Hepatocyte (in vitro differentiated cells): ENCODE measurements around the gene HTR6. TPM values are rescaled to one million over a fixed set of nuclear protein-coding genes. Genes with fewer than 3 reads are reported as not detected.
A peak's percentile ranks its signal among the peaks of the same experiment; 100 is the strongest.
"Not testable (repeated sequence)": the region's sequence is repeated elsewhere in the genome, so short reads cannot be mapped to it uniquely, and the experiment has no call there.

ENCODE experiments used
- DNase-seq: peaks from one replicate; pipeline ENCODE4 v3.0.0-alpha.2; 2016; ENCODE audit warnings: low spot score
- H2AFZ ChIP-seq: fragments of 200-600 bp; sonication (generic); 2 replicates; pipeline ENCODE4 v1.6.0; 2016; ENCODE audit warnings: antibody characterized with exemption, mild to moderate bottlenecking
- H3K27ac ChIP-seq: fragments of 200-600 bp; sonication (generic); 2 replicates; pipeline ENCODE4 v1.5.1; 2016; ENCODE audit warnings: mild to moderate bottlenecking
- H3K27me3 ChIP-seq: fragments of 200-600 bp; sonication (generic); 2 replicates; pipeline ENCODE4 v1.6.1; 2016
- H3K36me3 ChIP-seq: fragments of 200-600 bp; sonication (generic); replicated peaks from 2 replicates; pipeline ENCODE4 v1.5.1; 2016; ENCODE audit warnings: low read depth; ENCODE audit not compliant: insufficient read depth
- H3K4me1 ChIP-seq: fragments of 200-600 bp; sonication (generic); 2 replicates; pipeline ENCODE4 v1.5.1; 2016; ENCODE audit warnings: mild to moderate bottlenecking, moderate library complexity; ENCODE audit not compliant: insufficient read depth
- H3K4me2 ChIP-seq: fragments of 200-600 bp; sonication (generic); 2 replicates; pipeline ENCODE4 v1.6.0; 2016
- H3K4me3 ChIP-seq: fragments of 200-600 bp; sonication (generic); 2 replicates; pipeline ENCODE4 v1.5.1; 2016; ENCODE audit warnings: mild to moderate bottlenecking
- H3K79me2 ChIP-seq: fragments of 200-600 bp; sonication (generic); 2 replicates; pipeline ENCODE4 v1.6.0; 2017; ENCODE audit warnings: mild to moderate bottlenecking
- H3K9me2 ChIP-seq: fragments of 200-600 bp; sonication (generic); replicated peaks from 2 replicates; pipeline ENCODE4 v1.6.0; 2017; ENCODE audit warnings: mild to moderate bottlenecking; ENCODE audit not compliant: insufficient read depth
- H3K9me3 ChIP-seq: fragments of 200-600 bp; sonication (generic); 2 replicates; pipeline ENCODE4 v1.5.1; 2016; ENCODE audit warnings: low read depth, mild to moderate bottlenecking
- H4K20me1 ChIP-seq: fragments of 200-600 bp; sonication (generic); 2 replicates; pipeline ENCODE4 v1.6.0; 2016; ENCODE audit warnings: mild to moderate bottlenecking; ENCODE audit not compliant: insufficient read depth, poor library complexity, severe bottlenecking
- EZH2 ChIP-seq: fragments of 200-600 bp; sonication (generic); IDR thresholded peaks from 2 replicates; pipeline ENCODE4 v1.6.1; 2016; ENCODE audit warnings: antibody characterized with exemption, mild to moderate bottlenecking, borderline replicate concordance
- EZH2phosphoT487 ChIP-seq: fragments of 200-600 bp; sonication (generic); IDR thresholded peaks from one replicate; pipeline ENCODE4 v1.6.1; 2018; ENCODE audit warnings: antibody characterized with exemption, mild to moderate bottlenecking, low read depth, moderate library complexity; ENCODE audit not compliant: unreplicated experiment, severe bottlenecking
- WGBS: methylation state at CpG from one replicate; pipeline ENCODE4 v1.1.6; 2016; ENCODE audit warnings: low lambda C conversion rate; ENCODE audit errors: missing lambda C conversion rate; 5-methylcytosine and 5-hydroxymethylcytosine counted together
- polyA plus RNA-seq: library from polyadenylated mRNA; unstranded; fragments of >200 nt; fragmentation: Nextera tagmentation; extraction: Ambion mirVana; gene quantifications from 2 replicates; pipeline ENCODE4 v1.2.1, GENCODE V29; 2016
- total RNA-seq: library from RNA; depleted of rRNA; stranded (reverse); fragments of >200 nt; gene quantifications from 2 replicates; pipeline ENCODE4 v1.2.3, GENCODE V29; 2014
- TF ChIP-seq, protein P1 (sequence below): fragments of 200-600 bp; sonication (generic); IDR thresholded peaks from 2 replicates; pipeline ENCODE4 v1.5.1; 2016; ENCODE audit warnings: antibody characterized with exemption, mild to moderate bottlenecking; ENCODE audit not compliant: poor library complexity

HTR6 gene
- total and polyA plus RNA-seq, 2 experiments from 2014 or later = not detected

DNA sequence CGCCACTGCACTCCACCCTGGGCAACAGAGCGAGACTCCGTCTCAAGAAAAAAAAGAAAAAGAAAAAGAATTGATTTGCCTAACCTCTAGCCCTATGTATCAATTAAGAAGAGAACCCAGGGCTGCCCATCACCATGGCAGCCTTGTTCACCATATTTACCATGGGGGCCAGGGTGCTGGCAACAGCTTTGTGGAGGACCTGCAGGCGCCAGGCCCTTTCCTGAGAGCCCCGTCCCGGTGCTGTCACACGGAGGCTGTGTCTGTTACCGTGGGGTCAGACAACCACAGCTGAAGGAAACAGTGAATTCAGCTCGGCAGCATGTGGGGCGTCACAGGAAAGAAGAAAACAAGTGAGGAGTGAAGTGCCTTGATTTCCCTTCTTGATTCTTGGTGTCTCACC is 27.1 kb upstream of the HTR6 start:
- no peak overlapping the region for H2AFZ ChIP-seq
- TF ChIP-seq, protein P1, sequence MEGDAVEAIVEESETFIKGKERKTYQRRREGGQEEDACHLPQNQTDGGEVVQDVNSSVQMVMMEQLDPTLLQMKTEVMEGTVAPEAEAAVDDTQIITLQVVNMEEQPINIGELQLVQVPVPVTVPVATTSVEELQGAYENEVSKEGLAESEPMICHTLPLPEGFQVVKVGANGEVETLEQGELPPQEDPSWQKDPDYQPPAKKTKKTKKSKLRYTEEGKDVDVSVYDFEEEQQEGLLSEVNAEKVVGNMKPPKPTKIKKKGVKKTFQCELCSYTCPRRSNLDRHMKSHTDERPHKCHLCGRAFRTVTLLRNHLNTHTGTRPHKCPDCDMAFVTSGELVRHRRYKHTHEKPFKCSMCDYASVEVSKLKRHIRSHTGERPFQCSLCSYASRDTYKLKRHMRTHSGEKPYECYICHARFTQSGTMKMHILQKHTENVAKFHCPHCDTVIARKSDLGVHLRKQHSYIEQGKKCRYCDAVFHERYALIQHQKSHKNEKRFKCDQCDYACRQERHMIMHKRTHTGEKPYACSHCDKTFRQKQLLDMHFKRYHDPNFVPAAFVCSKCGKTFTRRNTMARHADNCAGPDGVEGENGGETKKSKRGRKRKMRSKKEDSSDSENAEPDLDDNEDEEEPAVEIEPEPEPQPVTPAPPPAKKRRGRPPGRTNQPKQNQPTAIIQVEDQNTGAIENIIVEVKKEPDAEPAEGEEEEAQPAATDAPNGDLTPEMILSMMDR = no peak
- TF ChIP-seq EZH2 (no peak), EZH2phosphoT487 (no peak)
- 94% methylated on average over 10 of the region's 10 CpGs for WGBS
- DNase-seq = no peak
- H3K9me2 ChIP-seq = no peaks in the 10 kb centered on the region
- H3K27me3 ChIP-seq = peaks cover 7% of the 10 kb centered on the region
- H3K4me3 ChIP-seq = no peak overlapping the region
- no peak overlapping the region for H3K27ac ChIP-seq
- H3K4me2 ChIP-seq = no peak overlapping the region
- peaks cover 7% of the 10 kb centered on the region for H3K4me1 ChIP-seq
- no peaks in the 10 kb centered on the region for H3K9me3 ChIP-seq
- H3K36me3 ChIP-seq = no peaks in the 10 kb centered on the region
- H4K20me1 ChIP-seq = no peaks in the 10 kb centered on the region
- no peaks in the 10 kb centered on the region for H3K79me2 ChIP-seq

- H3K27me3 ChIP-seq = peaks cover 11% of the 10 kb centered on the region
- not testable (repeated sequence) for H3K79me2 ChIP-seq, H3K4me1 ChIP-seq, H2AFZ ChIP-seq, H3K4me2 ChIP-seq, H3K27ac ChIP-seq, H4K20me1 ChIP-seq, H3K9me3 ChIP-seq, H3K36me3 ChIP-seq, H3K4me3 ChIP-seq, H3K9me2 ChIP-seq, DNase-seq
- 77% methylated on average over 7 of the region's 10 CpGs for WGBS
Measured at GRCh38 chr1:19639228-19639627, 25.4 kb upstream of the HTR6 start.

GRCh38 chr1:19639999-19640362 is 24.7 kb upstream of the HTR6 start:
- 65% methylated on average over 3 of the region's 3 CpGs for WGBS
- Histone ChIP-seq H3K79me2 (peaks cover 3% of the 10 kb centered on the region), H4K20me1 (no peaks in the 10 kb centered on the region), H3K9me3 (no peaks in the 10 kb centered on the region), H3K27ac (peak overlapping the region; percentile 33), H3K4me2 (peak overlapping the region; percentile 39), H3K9me2 (no peaks in the 10 kb centered on the region), H3K27me3 (peaks cover 13% of the 10 kb centered on the region), H3K4me1 (peaks cover 7% of the 10 kb centered on the region), H3K36me3 (no peaks in the 10 kb centered on the region), H2AFZ (no peak overlapping the region), H3K4me3 (no peak overlapping the region)
- TF ChIP-seq EZH2phosphoT487 = no peak
- TF ChIP-seq, protein P1 = no peak
- TF ChIP-seq EZH2 = no peak
- DNase-seq = no peak

GRCh38 chr1:19640363-19641316 is 24.0 kb upstream of the HTR6 start:
- Histone ChIP-seq H3K27me3 (peaks cover 17% of the 10 kb centered on the region), H3K9me3 (no peaks in the 10 kb centered on the region), H3K9me2 (no peaks in the 10 kb centered on the region), H2AFZ (no peak overlapping the region), H4K20me1 (no peaks in the 10 kb centered on the region), H3K36me3 (no peaks in the 10 kb centered on the region), H3K4me3 (no peak overlapping the region), H3K27ac (peak overlapping the region; percentile 33), H3K4me2 (peak overlapping the region; percentile 39), H3K4me1 (peaks cover 7% of the 10 kb centered on the region), H3K79me2 (peaks cover 10% of the 10 kb centered on the region)
- DNase-seq = peak; percentile 50
- WGBS = 31% methylated on average over 14 of the region's 14 CpGs
- no peak for TF ChIP-seq EZH2
- TF ChIP-seq, protein P1 = no peak
- no peak for TF ChIP-seq EZH2phosphoT487
